NCI-H82 (cell line): ENCODE measurements around the gene GPR3.

Experiments
- DNase-seq: peaks from one replicate; lab custom pipeline; 2025; lab: John Stamatoyannopoulos, UW

Gene GPR3

GRCh38 chr1:27358928-27359313 is 33.5 kb upstream of the GPR3 start:
- no peak for DNase-seq

GRCh38 chr1:27359822-27360158 is 32.6 kb upstream of the GPR3 start:
- no peak for DNase-seq

GRCh38 chr1:27360159-27361043 is 32.0 kb upstream of the GPR3 start:
- DNase-seq, result no peak

- no peak for DNase-seq
Measured at GRCh38 chr1:27361044-27361402, 31.4 kb upstream of the GPR3 start.

- no peak for DNase-seq
Measured at GRCh38 chr1:27361553-27361952, 30.9 kb upstream of the GPR3 start.

GRCh38 chr1:27363766-27364695 is 28.4 kb upstream of the GPR3 start:
- DNase-seq, result no peak

GRCh38 chr1:27364696-27365371 is 27.6 kb upstream of the GPR3 start:
- DNase-seq, result no peak

- peak; percentile 96 for DNase-seq
Measured at GRCh38 chr1:27365372-27366112, 26.9 kb upstream of the GPR3 start.

- peak; percentile 90 for DNase-seq
Measured at GRCh38 chr1:27366113-27366410, 26.4 kb upstream of the GPR3 start.

- DNase-seq, result peak; percentile 91
Measured at GRCh38 chr1:27366411-27367159, 25.8 kb upstream of the GPR3 start, which contains the start of gene MAP3K6. Gene MAP3K6 (minus strand): TSS chr1:27366961. CDS start chr1:27366597, 364 bp downstream.

GRCh38 chr1:27367160-27367650 is 25.2 kb upstream of the GPR3 start:
- DNase-seq, result no peak

GRCh38 chr1:27368869-27369582 is 23.4 kb upstream of the GPR3 start:
- peak; percentile 31 for DNase-seq

GRCh38 chr1:27372022-27372807 is 20.2 kb upstream of the GPR3 start:
- DNase-seq, result no peak

GRCh38 chr1:27372808-27373690 is 19.4 kb upstream of the GPR3 start:
- DNase-seq, result peak; percentile 39

GRCh38 chr1:27374362-27375086 is 17.9 kb upstream of the GPR3 start, which contains the start of gene FCN3:
Gene FCN3 (minus strand): TSS chr1:27374824. CDS start chr1:27374818, 6 bp downstream.
- DNase-seq, result no peak

GRCh38 chr1:27377760-27378495 is 14.5 kb upstream of the GPR3 start:
- no peak for DNase-seq

GRCh38 chr1:27379564-27380122 is 12.8 kb upstream of the GPR3 start:
- no peak for DNase-seq
